GM12865 (cell line): ENCODE results near the gene UBA52.
A peak's percentile ranks its signal among the peaks of the same experiment; 100 is the strongest.
"Not testable (repeated sequence)": the region's sequence is repeated elsewhere in the genome, so short reads cannot be mapped to it uniquely, and the experiment has no call there.

Experiments used
- DNase-seq: peaks from one replicate; pipeline ENCODE4 v3.0.0; 2010; ENCODE audit warnings: low read depth
- H3K4me3 ChIP-seq: 2 replicates; pipeline ENCODE4 v1.5.1; 2011; ENCODE audit warnings: mild to moderate bottlenecking, low read depth, low read length, control low read depth
- CTCF ChIP-seq: IDR thresholded peaks from 2 replicates; pipeline ENCODE4 v1.5.1; 2011; ENCODE audit warnings: low read length, control low read depth, low read depth, inconsistent platforms; ENCODE audit not compliant: insufficient read depth; ENCODE audit errors: missing control alignments

The UBA52 gene

DNA sequence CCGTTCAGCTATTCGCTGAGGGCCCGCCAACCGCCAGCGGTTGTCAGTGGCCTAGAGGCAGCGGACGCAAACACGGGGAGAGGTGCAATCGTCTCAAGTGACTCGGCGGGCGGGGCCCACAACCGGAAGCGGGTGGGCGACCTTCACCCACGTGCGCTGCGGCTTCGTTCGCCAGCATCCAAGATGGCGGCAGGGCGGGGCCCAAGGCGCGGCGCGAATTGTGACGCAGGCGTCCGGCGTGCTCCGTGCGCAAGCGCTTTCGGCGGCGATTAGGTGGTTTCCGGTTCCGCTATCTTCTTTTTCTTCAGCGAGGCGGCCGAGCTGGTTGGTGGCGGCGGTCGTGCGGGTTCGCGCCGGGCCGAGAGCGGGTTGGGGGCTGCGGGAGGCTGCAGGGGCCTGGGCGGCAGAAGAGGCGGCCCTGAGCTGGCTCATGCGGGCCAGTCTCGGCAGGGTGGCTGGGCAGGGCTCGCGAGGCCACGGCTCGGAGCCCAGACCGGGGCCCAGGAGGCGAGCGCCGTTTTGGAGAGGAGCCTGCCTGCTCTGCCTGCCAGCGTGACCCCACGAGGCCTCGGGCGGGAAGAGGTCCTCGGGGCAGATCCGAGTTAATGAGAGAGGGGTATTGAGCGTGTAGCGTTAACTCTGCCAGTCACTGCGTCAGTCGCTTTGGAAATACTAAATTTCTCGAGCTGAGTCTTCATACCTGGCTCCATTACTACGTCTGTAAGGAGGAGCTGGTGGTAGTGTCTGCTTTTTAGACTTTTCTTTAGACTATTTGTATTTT is at the start of gene UBA52:
Gene UBA52, plus strand, starts transcription at position 294 of the 781 bp plus-strand sequence. CDS start 1,444 bp downstream, outside the sequence.
- peak within 1 kb of the TSS; percentile 100 for H3K4me3 ChIP-seq
- DNase-seq = peak; percentile 99
- no peak for TF ChIP-seq CTCF

- TF ChIP-seq CTCF = no peak
- H3K4me3 ChIP-seq = peak overlapping the region; percentile 80
- DNase-seq = peak; percentile 100
Observed at GRCh38 chr19:18522124-18522861, 49.4 kb upstream of the UBA52 start.

DNA sequence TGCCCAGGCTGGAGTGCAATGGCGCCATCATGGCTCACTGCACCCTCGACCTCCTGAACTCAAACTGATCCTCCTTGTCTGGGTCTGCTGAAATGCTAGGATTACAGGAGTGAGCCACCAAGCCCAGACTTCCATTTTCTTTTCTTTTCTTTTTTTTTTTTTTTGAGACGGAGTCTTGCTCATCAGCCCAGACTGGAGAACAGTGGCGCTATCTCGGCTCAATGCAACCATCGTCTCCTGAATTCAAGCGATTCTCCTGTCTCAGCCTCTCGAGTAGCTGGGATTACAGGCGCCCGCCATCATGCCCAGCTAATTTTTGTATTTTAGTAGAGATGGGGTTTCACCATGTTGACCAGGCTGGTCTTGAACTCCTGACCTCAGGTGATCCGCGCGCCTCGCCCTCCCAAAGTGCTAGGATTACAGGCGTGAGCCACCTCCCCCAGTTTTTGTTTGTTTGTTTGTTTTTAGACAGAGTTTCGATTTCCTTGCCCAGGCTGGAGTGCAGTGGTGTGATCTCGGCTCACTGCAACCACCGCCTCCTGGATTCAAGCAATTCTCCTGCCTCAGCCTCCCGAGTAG is 48.7 kb upstream of the UBA52 start:
- peak overlapping the region; percentile 34 for H3K4me3 ChIP-seq
- DNase-seq = not testable (repeated sequence)

DNA sequence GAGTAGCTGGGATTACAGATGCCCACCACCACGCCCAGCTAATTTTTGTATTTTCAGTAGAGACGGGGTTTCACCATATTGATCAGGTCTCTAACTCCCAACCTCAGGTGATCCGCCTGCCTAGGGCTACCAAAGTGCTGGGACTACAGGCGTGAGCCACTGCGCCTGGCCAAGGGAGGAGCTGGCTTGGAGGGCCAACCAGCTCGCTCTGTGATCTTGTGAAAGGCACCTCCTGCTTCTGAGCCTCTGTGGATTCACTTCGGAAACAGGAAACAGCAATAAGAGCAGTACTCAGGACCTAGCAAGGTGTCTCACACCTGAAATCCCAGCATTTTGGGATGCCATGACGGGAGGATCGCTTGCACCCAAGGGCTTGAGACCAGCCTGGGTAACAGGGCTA is 47.8 kb upstream of the UBA52 start:
- no peak overlapping the region for H3K4me3 ChIP-seq
- TF ChIP-seq CTCF = no peak
- no peak for DNase-seq

DNA sequence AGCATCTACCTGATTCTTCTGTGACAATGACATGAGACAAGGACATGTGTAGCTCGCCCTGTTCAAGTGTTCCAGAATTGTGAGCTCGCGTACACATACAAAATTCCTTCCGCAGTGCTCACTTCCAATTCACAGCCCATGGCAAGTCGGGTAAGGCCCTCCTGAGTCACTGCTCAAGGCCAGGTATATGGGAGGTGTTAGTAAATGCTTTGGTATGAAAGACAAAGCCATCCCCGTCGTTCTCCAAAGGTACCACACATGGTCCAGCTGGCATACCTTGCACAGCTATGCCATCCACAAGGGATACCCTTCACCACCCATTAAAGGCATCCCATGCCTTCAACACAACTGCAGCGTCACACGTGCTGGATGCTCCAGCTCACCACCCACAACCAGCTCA is 45.3 kb upstream of the UBA52 start:
- TF ChIP-seq CTCF = no peak
- no peak overlapping the region for H3K4me3 ChIP-seq
- DNase-seq = no peak

GRCh38 chr19:18529782-18530181 is 41.9 kb upstream of the UBA52 start:
- no peak for DNase-seq
- H3K4me3 ChIP-seq = no peak overlapping the region
- TF ChIP-seq CTCF = no peak

DNA sequence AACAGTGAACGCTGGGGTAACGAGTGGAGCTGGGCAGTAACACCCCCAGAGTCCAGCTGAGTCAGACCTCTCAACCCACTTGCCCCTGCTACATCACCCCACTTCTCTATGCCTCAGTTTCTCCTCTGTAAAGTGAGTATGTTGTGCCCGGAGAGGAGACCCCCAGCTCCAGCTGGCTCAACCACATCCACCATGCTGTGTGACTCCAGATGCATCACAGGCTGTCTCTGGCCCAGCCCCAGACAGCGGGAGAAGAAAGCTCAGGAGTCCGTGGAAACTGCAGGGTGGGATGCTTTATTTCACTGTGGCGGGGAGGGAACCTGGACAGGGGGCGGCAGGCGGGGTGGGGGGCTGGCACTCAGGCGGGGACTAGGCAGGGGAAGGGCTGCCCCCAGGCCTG is 40.2 kb upstream of the UBA52 start:
- no peak for TF ChIP-seq CTCF
- DNase-seq = no peak

More for the DNA sequence above, 40.2 kb upstream of the UBA52 start:
- H3K4me3 ChIP-seq = no peak overlapping the region
